NB4 (cell line): Measurements from ENCODE around the gene SCD5.

Experiments
- DNase-seq: peaks from one replicate; pipeline ENCODE4 v3.0.0; 2010; ENCODE audit warnings: low read depth
- H3K4me3 ChIP-seq: one replicate; pipeline ENCODE4 v1.5.1; 2011; ENCODE audit warnings: mild to moderate bottlenecking, low read depth, low read length, moderate library complexity
- CTCF ChIP-seq: IDR thresholded peaks from one replicate; pipeline ENCODE4 v1.5.1; 2012; ENCODE audit warnings: low read depth, low read length
- MYC ChIP-seq: IDR thresholded peaks from 2 replicates; pipeline ENCODE4 v1.6.1; 2011; ENCODE audit warnings: low read depth, low read length
- POLR2A ChIP-seq: IDR thresholded peaks from 2 replicates; pipeline ENCODE4 v1.6.1; 2011; ENCODE audit warnings: mild to moderate bottlenecking; ENCODE audit not compliant: insufficient read length; ENCODE audit errors: extremely low read depth
- TF ChIP-seq, protein P1 (sequence below): IDR thresholded peaks from 2 replicates; pipeline ENCODE4 v1.6.1; 2011; ENCODE audit warnings: low read depth, low read length

Gene SCD5

GRCh38 chr4:82784681-82785610 lies 13.7 kb downstream of the SCD5 start:
- TF ChIP-seq CTCF (no peak), MYC (no peak), POLR2A (no peak)
- TF ChIP-seq, protein P1, sequence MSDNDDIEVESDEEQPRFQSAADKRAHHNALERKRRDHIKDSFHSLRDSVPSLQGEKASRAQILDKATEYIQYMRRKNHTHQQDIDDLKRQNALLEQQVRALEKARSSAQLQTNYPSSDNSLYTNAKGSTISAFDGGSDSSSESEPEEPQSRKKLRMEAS, result no peak
- no peak overlapping the region for H3K4me3 ChIP-seq
- DNase-seq, result peak; percentile 54

DNA sequence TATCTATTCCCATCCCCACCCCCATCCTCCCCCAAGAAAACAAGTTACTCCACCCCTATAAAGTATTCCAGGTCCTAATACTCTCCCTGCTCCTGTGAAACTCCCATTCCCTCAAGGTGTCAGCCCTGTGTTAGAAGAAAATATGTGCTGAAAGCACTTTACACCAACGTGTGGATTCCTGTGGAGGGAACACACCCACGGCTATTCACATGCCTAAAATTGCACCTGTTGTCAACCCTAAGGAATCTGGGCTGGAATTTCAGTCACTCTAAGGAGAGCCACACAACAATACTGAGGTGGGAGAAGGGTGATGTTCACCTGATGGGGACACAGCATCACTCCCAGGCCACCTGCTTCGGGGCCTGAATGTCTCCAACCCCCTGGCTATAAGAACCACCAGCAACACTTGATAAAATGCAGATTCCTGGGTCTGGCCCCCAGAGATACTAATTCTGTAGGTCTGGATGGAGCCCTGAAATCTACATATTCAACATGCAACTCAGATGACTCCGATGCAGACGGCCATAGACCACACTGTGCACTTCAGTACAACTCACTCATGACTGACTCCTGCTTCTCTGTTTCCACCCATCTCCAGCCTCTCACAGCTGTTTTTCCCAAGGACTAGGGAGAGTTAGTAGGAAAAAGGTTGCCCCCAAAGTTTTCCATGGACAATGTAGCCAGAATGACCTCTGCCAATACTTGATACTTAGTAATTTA lies 15.8 kb downstream of the SCD5 start:
- H3K4me3 ChIP-seq, result no peak overlapping the region
- no peak for DNase-seq
- TF ChIP-seq MYC (no peak), CTCF (no peak), POLR2A (no peak)
- TF ChIP-seq, protein P1, result no peak

GRCh38 chr4:82780752-82781231 lies 17.8 kb downstream of the SCD5 start:
- DNase-seq, result no peak
- no peak overlapping the region for H3K4me3 ChIP-seq
- no peak for TF ChIP-seq CTCF
- TF ChIP-seq MYC, result no peak
- TF ChIP-seq, protein P1, result no peak
- no peak for TF ChIP-seq POLR2A

GRCh38 chr4:82780170-82780751 lies 18.3 kb downstream of the SCD5 start:
- TF ChIP-seq, protein P1, result no peak
- TF ChIP-seq MYC (no peak), CTCF (no peak), POLR2A (no peak)
- H3K4me3 ChIP-seq, result no peak overlapping the region
- no peak for DNase-seq

DNA sequence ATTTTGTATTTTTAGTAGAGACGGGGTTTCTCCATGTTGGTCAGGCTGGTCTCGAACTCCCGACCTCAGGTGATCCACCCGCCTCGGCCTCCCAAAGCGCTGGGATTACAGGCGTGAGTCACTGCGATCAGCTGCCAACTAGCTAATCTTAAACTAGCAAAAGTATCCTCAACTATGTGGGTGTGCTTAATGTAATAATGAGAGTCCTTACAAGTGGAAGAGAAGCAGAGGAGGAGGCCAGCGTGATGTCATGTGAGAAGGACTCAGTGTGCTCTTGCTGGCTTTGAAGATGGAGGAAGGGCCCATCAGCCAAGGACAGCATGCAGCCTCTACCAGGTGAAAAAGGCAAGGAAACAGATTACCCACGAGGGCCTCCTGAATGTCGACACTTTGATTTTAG lies 19.6 kb downstream of the SCD5 start:
- H3K4me3 ChIP-seq, result no peak overlapping the region
- DNase-seq, result no peak
- TF ChIP-seq, protein P1, result no peak
- TF ChIP-seq MYC (no peak), POLR2A (no peak), CTCF (no peak)
